Naive thymus-derived CD4-positive, alpha-beta T cell (primary cell): ENCODE data around the gene NNT. TPM values are rescaled to one million over a fixed set of nuclear protein-coding genes. Genes with fewer than 3 reads are reported as not detected.

Experiments
- ATAC-seq: fragments of 150-1000 bp; cut with Tn5 transposase; 2 replicates; pipeline ENCODE4 v1.10.0; 2021; ENCODE audit warnings: mild to moderate bottlenecking, moderate library complexity
- CTCF ChIA-PET: fragments of 350-600 bp; sonication (Branson Sonifier 250); formaldehyde crosslinking; loops from one replicate; lab custom pipeline; 2021; ENCODE audit warnings: antibody characterized with exemption; lab: Charles Lee
- POLR2A ChIA-PET: fragments of 350-600 bp; sonication (Branson Sonifier 250); formaldehyde crosslinking; loops from one replicate; lab custom pipeline; 2021; ENCODE audit warnings: antibody characterized with exemption, inconsistent platforms; lab: Charles Lee
- DNase-seq, 9 donors: peaks; one replicate each; pipeline versions ENCODE4 v3.0.0 to v3.0.0-alpha.2; 2020 to 2022; ENCODE audit warnings: mixed read lengths in 1 of 9
- H3K27ac ChIP-seq: one replicate; pipeline ENCODE4 v1.7.0; 2013; ENCODE audit warnings: mild to moderate bottlenecking, low read depth, low read length, moderate library complexity
- H3K27me3 ChIP-seq, 2 donors: one replicate each; pipeline ENCODE4 v1.7.0; 2013; ENCODE audit warnings: low read length in 2 of 2, mild to moderate bottlenecking in 2 of 2, moderate library complexity in 2 of 2; ENCODE audit not compliant: control insufficient read depth in 2 of 2, insufficient read depth in 2 of 2
- H3K36me3 ChIP-seq, 3 experiments: 1 replicate in 2 of 3; 2 replicates in 1 of 3; pipeline ENCODE4 v1.7.0; 2013; ENCODE audit warnings: low read length in 3 of 3, mild to moderate bottlenecking in 3 of 3, moderate library complexity in 1 of 3; ENCODE audit not compliant: insufficient read depth in 3 of 3, control insufficient read depth in 2 of 3
- H3K4me1 ChIP-seq, 2 donors: one replicate each; pipeline ENCODE4 v1.7.0; 2013; ENCODE audit warnings: low read length in 2 of 2, mild to moderate bottlenecking in 2 of 2, moderate library complexity in 1 of 2; ENCODE audit not compliant: control insufficient read depth in 2 of 2, insufficient read depth in 2 of 2
- H3K4me3 ChIP-seq: 2 replicates; pipeline ENCODE4 v1.7.0; 2013; ENCODE audit warnings: mild to moderate bottlenecking, low read length
- H3K9me3 ChIP-seq, 3 experiments: 1 replicate in 2 of 3; 2 replicates in 1 of 3; pipeline ENCODE4 v1.7.0; 2013; ENCODE audit warnings: low read length in 3 of 3; ENCODE audit not compliant: control insufficient read depth in 2 of 3
- H3K27ac Mint-ChIP-seq, 9 donors: one replicate each; pipeline ENCODE4 v1.8.0; 2020 to 2022; ENCODE audit warnings: mixed read lengths in 9 of 9, mild to moderate bottlenecking in 8 of 9, moderate library complexity in 5 of 9, inconsistent platforms in 2 of 9
- H3K27me3 Mint-ChIP-seq, 5 donors: one replicate each; pipeline ENCODE4 v1.8.0; 2021 to 2022; ENCODE audit warnings: mixed read lengths in 5 of 5, mild to moderate bottlenecking in 1 of 5
- H3K36me3 Mint-ChIP-seq, 5 donors: one replicate each; pipeline ENCODE4 v1.8.0; 2020 to 2022; ENCODE audit warnings: mixed read lengths in 5 of 5, mild to moderate bottlenecking in 3 of 5, inconsistent platforms in 1 of 5
- H3K4me1 Mint-ChIP-seq, 7 donors: one replicate each; pipeline ENCODE4 v1.8.0; 2020 to 2022; ENCODE audit warnings: mixed read lengths in 7 of 7, mild to moderate bottlenecking in 3 of 7, inconsistent platforms in 1 of 7
- H3K4me3 Mint-ChIP-seq, 10 donors: one replicate each; pipeline ENCODE4 v1.8.0; 2020 to 2022; ENCODE audit warnings: mild to moderate bottlenecking in 10 of 10, mixed read lengths in 10 of 10, moderate library complexity in 6 of 10, inconsistent platforms in 2 of 10
- H3K9me3 Mint-ChIP-seq, 11 donors: one replicate each; pipeline ENCODE4 v1.8.0; 2020 to 2022; ENCODE audit warnings: mixed read lengths in 11 of 11, mild to moderate bottlenecking in 4 of 11, inconsistent platforms in 1 of 11, moderate library complexity in 1 of 11
- intact Hi-C, 2 donors: fragments of 100-400 bp; cut with micrococcal nuclease; formaldehyde crosslinking; loops; one replicate each; pipeline ENCODE4 v1.15.1; 2023
- polyA plus RNA-seq, 2 donors: library from polyadenylated mRNA; unstranded; fragments of 300-500 nt; fragmentation: Illumina TruSeq; gene quantifications; one replicate each; pipeline ENCODE4 v1.2.3, GENCODE V29; 2021
- total RNA-seq, 6 experiments: library from RNA in 5 of 6; stranded (reverse) in 5 of 6; gene quantifications; 1 replicate in 5 of 6; 2 replicates in 1 of 6; pipeline ENCODE4 v1.2.3 and lab custom pipeline; 2021 to 2026

NNT gene
- total and polyA plus RNA-seq, 7 experiments from 2014 or later, result 42.5 to 73.5 (median 48.8) TPM

DNA sequence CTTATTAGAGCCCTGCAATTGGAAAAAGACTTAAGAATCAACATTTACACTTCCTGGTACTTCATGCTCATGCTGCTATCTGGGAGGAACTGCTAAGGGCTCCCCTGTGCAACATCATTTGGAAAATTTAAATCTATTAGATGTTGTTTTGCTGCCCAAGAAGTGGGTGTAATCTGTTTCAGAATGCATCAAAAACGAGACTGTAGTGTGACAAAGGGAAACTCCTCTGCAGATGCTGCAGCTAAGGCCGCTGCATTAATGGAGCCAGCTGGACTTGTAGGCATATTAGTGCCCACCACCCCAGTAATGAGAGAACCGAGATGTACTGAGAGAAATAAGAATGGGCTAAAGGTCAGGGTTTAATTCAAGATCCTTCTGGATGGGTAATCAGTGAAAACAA, 35.0 kb upstream of the NNT start:
- peaks cover 0 to 7% (median 0%) of the 10 kb centered on the region in 5 donors for H3K36me3 Mint-ChIP-seq
- H3K27me3 ChIP-seq, result no peaks in the 10 kb centered on the region
- ATAC-seq (no peak), DNase-seq (no peak)
- H3K9me3 ChIP-seq, result no peaks in the 10 kb centered on the region
- intact Hi-C loops, result no loop called here
- H3K27me3 Mint-ChIP-seq, result peaks cover 0 to 8% (median 2%) of the 10 kb centered on the region in 5 donors
- H3K4me1 ChIP-seq, result no peaks in the 10 kb centered on the region
- no peak overlapping the region for H3K27ac Mint-ChIP-seq
- ChIA-PET CTCF (no interaction called here), POLR2A (no interaction called here)
- no peaks in the 10 kb centered on the region for H3K36me3 ChIP-seq
- H3K4me3 Mint-ChIP-seq, result no peak overlapping the region
- no peaks in the 10 kb centered on the region for H3K4me1 Mint-ChIP-seq
- no peaks in the 10 kb centered on the region for H3K9me3 Mint-ChIP-seq
- H3K27ac ChIP-seq, result no peak overlapping the region
- no peak overlapping the region for H3K4me3 ChIP-seq

- no peaks in the 10 kb centered on the region for H3K27me3 ChIP-seq
- no peaks in the 10 kb centered on the region for H3K4me1 ChIP-seq
- Mint-ChIP-seq H3K36me3 (peaks cover 0 to 7% (median 0%) of the 10 kb centered on the region in 5 donors), H3K27me3 (peaks cover 0 to 4% (median 2%) of the 10 kb centered on the region in 5 donors), H3K9me3 (no peaks in the 10 kb centered on the region), H3K27ac (no peak overlapping the region), H3K4me3 (no peak overlapping the region), H3K4me1 (no peaks in the 10 kb centered on the region)
- H3K9me3 ChIP-seq, result no peaks in the 10 kb centered on the region
- no peak overlapping the region for H3K4me3 ChIP-seq
- POLR2A ChIA-PET, result no interaction called here
- DNase-seq (no peak), ATAC-seq (no peak)
- CTCF ChIA-PET, result no interaction called here
- intact Hi-C loops, result no loop called here
- no peaks in the 10 kb centered on the region for H3K36me3 ChIP-seq
- no peak overlapping the region for H3K27ac ChIP-seq
These were observed 33.7 kb upstream of the NNT start for GRCh38 chr5:43569236-43569746.

GRCh38 chr5:43570450-43571158, 32.4 kb upstream of the NNT start:
- peaks cover 0 to 4% (median 0%) of the 10 kb centered on the region in 5 donors for H3K27me3 Mint-ChIP-seq
- intact Hi-C loops, result no loop called here
- H3K4me3 Mint-ChIP-seq, result no peak overlapping the region
- H3K27ac Mint-ChIP-seq, result no peak overlapping the region
- H3K36me3 Mint-ChIP-seq, result peaks cover 0 to 16% (median 9%) of the 10 kb centered on the region in 5 donors
- no peaks in the 10 kb centered on the region for H3K4me1 Mint-ChIP-seq
- no peaks in the 10 kb centered on the region for H3K36me3 ChIP-seq
- H3K4me3 ChIP-seq, result no peak overlapping the region
- H3K27ac ChIP-seq, result no peak overlapping the region
- DNase-seq (no peak), ATAC-seq (no peak)
- no peaks in the 10 kb centered on the region for H3K4me1 ChIP-seq
- H3K9me3 ChIP-seq, result no peaks in the 10 kb centered on the region
- no peaks in the 10 kb centered on the region for H3K27me3 ChIP-seq
- POLR2A ChIA-PET, result interaction anchor here (0.6 kb wide), 1 partner anchor 553 kb away, joined by 3 read pairs; no protein-coding TSS in a partner anchor
- CTCF ChIA-PET, result no interaction called here
- H3K9me3 Mint-ChIP-seq, result no peaks in the 10 kb centered on the region

- H3K4me3 ChIP-seq, result no peak overlapping the region
- no peaks in the 10 kb centered on the region for H3K27me3 ChIP-seq
- ChIA-PET CTCF (no interaction called here), POLR2A (no interaction called here)
- no peaks in the 10 kb centered on the region for H3K4me1 Mint-ChIP-seq
- intact Hi-C loops, result no loop called here
- H3K9me3 ChIP-seq, result no peaks in the 10 kb centered on the region
- peaks cover 0 to 19% (median 13%) of the 10 kb centered on the region in 5 donors for H3K36me3 Mint-ChIP-seq
- H3K36me3 ChIP-seq, result no peaks in the 10 kb centered on the region
- H3K4me1 ChIP-seq, result no peaks in the 10 kb centered on the region
- no peaks in the 10 kb centered on the region for H3K9me3 Mint-ChIP-seq
- peaks cover 0 to 3% (median 0%) of the 10 kb centered on the region in 5 donors for H3K27me3 Mint-ChIP-seq
- ATAC-seq (no peak), DNase-seq (no peak)
- H3K4me3 Mint-ChIP-seq, result no peak overlapping the region
- no peak overlapping the region for H3K27ac ChIP-seq
- H3K27ac Mint-ChIP-seq, result no peak overlapping the region
These were observed 31.7 kb upstream of the NNT start for GRCh38 chr5:43571237-43571636.

GRCh38 chr5:43572357-43572756, 30.6 kb upstream of the NNT start:
- no peaks in the 10 kb centered on the region for H3K36me3 ChIP-seq
- DNase-seq (no peak), ATAC-seq (no peak)
- Mint-ChIP-seq H3K27me3 (peaks cover 0 to 2% (median 0%) of the 10 kb centered on the region in 5 donors), H3K9me3 (no peaks in the 10 kb centered on the region), H3K4me3 (no peak overlapping the region), H3K36me3 (peaks cover 0 to 24% (median 15%) of the 10 kb centered on the region in 5 donors), H3K4me1 (no peaks in the 10 kb centered on the region), H3K27ac (no peak overlapping the region)
- H3K4me3 ChIP-seq, result no peak overlapping the region
- ChIA-PET POLR2A (no interaction called here), CTCF (no interaction called here)
- intact Hi-C loops, result no loop called here
- H3K4me1 ChIP-seq, result no peaks in the 10 kb centered on the region
- H3K27ac ChIP-seq, result no peak overlapping the region
- H3K9me3 ChIP-seq, result no peaks in the 10 kb centered on the region
- H3K27me3 ChIP-seq, result no peaks in the 10 kb centered on the region

GRCh38 chr5:43573058-43573457, 29.9 kb upstream of the NNT start:
- Mint-ChIP-seq H3K27me3 (no peaks in the 10 kb centered on the region), H3K9me3 (no peaks in the 10 kb centered on the region), H3K4me1 (no peaks in the 10 kb centered on the region), H3K4me3 (no peak overlapping the region), H3K27ac (no peak overlapping the region), H3K36me3 (peaks cover 0 to 24% (median 15%) of the 10 kb centered on the region in 5 donors)
- Histone ChIP-seq H3K36me3 (no peaks in the 10 kb centered on the region), H3K9me3 (no peaks in the 10 kb centered on the region), H3K4me3 (no peak overlapping the region), H3K27me3 (no peaks in the 10 kb centered on the region), H3K27ac (no peak overlapping the region), H3K4me1 (no peaks in the 10 kb centered on the region)
- CTCF ChIA-PET, result no interaction called here
- no peak for ATAC-seq
- intact Hi-C loops, result no loop called here
- POLR2A ChIA-PET, result no interaction called here
- no peak for DNase-seq
